HCT116 (cell line): ENCODE results near the gene MRPL16. TPM values are rescaled to one million over a fixed set of nuclear protein-coding genes. Genes with fewer than 3 reads are reported as not detected.

Source experiments
- ATAC-seq: fragments of 200-7000 bp; cut with Tn5 transposase; 2 replicates; pipeline ENCODE4 v1.9.1; 2020; ENCODE audit warnings: mild to moderate bottlenecking, moderate library complexity
- BruUV-seq: library from RNA; stranded (reverse); fragments of 400-500 nt; replicated peaks from 2 replicates; lab custom pipeline; 2021; lab: Mats Ljungman, UMichigan
- CTCF ChIA-PET: fragments of 300-600 bp; sonication (Branson Sonifier 250); formaldehyde crosslinking; loops from one replicate; lab custom pipeline; 2021; ENCODE audit warnings: antibody characterized with exemption; lab: Charles Lee
- POLR2A ChIA-PET: fragments of 300-600, 350-600 bp; sonication (Branson Sonifier 250); formaldehyde crosslinking; loops from one replicate; lab custom pipeline; 2021; ENCODE audit warnings: antibody characterized with exemption; lab: Charles Lee
- RAD21 ChIA-PET, 2 experiments: fragments of 300-600 bp; sonication (Branson Sonifier 250); formaldehyde crosslinking; loops; one replicate each; lab custom pipeline; 2023; ENCODE audit warnings: low total read pairs in 2 of 2; ENCODE audit not compliant: uncharacterized antibody in 2 of 2, unreplicated experiment in 2 of 2, low non-redundant PET in 1 of 2; lab: Charles Lee
- DNase-seq: peaks from one replicate; pipeline ENCODE4 v3.0.0-alpha.2; 2010; ENCODE audit warnings: low read depth, low spot score
- H2AFZ ChIP-seq: fragments of 200-600 bp; shearing (Covaris generic), sonication (generic); 2 replicates; pipeline ENCODE4 v1.6.1; 2017; ENCODE audit warnings: low read depth, mixed run types, mixed read lengths, antibody characterized with exemption, low read length; ENCODE audit not compliant: poor library complexity, severe bottlenecking
- H3K27ac ChIP-seq: 2 replicates; pipeline ENCODE4 v1.5.1; 2012; ENCODE audit warnings: low read depth, low read length
- H3K27me3 ChIP-seq: fragments of 200-600 bp; sonication (generic); 2 replicates; pipeline ENCODE4 v1.6.1; 2016; ENCODE audit warnings: mixed run types, low read length, mixed read lengths; ENCODE audit not compliant: insufficient read depth
- H3K36me3 ChIP-seq, 2 experiments: fragments of 200-500 bp in 1 of 2; fragments of 200-600 bp in 1 of 2; sonication (Bioruptor generic) in 1 of 2; sonication (generic) in 1 of 2; 2 replicates each; pipeline versions ENCODE4 v1.5.1 to v1.6.1; 2014 to 2016; ENCODE audit warnings: low read length in 2 of 2, inconsistent platforms in 1 of 2, mixed read lengths in 1 of 2, mixed run types in 1 of 2; ENCODE audit not compliant: insufficient read depth in 2 of 2, control insufficient read depth in 1 of 2
- H3K4me1 ChIP-seq, 2 experiments: fragments of 200-600 bp in 1 of 2; sonication (generic) in 1 of 2; 2 replicates each; pipeline versions ENCODE4 v1.5.1 to v1.6.1; 2012 to 2017; ENCODE audit warnings: low read length in 2 of 2, inconsistent platforms in 1 of 2, mild to moderate bottlenecking in 1 of 2, mixed read lengths in 1 of 2, mixed run types in 1 of 2, moderate library complexity in 1 of 2; ENCODE audit not compliant: insufficient read depth in 2 of 2, control insufficient read depth in 1 of 2
- H3K4me2 ChIP-seq: fragments of 200-600 bp; sonication (generic); 2 replicates; pipeline ENCODE4 v1.6.1; 2017; ENCODE audit warnings: mixed run types, low read length, mixed read lengths
- H3K4me3 ChIP-seq, 2 experiments: fragments of 200-600 bp in 1 of 2; sonication (generic) in 1 of 2; replicated peaks in 1 of 2; 2 replicates each; pipeline ENCODE4 v1.5.1; 2011 to 2016; ENCODE audit warnings: low read length in 2 of 2, control low read depth in 1 of 2, low read depth in 1 of 2, mild to moderate bottlenecking in 1 of 2, mixed read lengths in 1 of 2, mixed run types in 1 of 2
- H3K79me2 ChIP-seq: fragments of 200-600 bp; sonication (generic); 2 replicates; pipeline ENCODE4 v1.6.1; 2017; ENCODE audit warnings: mild to moderate bottlenecking, mixed run types, low read length, moderate library complexity, mixed read lengths; ENCODE audit not compliant: insufficient read depth
- H3K9ac ChIP-seq: fragments of 200-600 bp; sonication (generic); 2 replicates; pipeline ENCODE4 v1.6.1; 2016; ENCODE audit warnings: low read length, mixed read lengths
- H3K9me2 ChIP-seq: fragments of 200-600 bp; sonication (generic), shearing (Covaris generic); 2 replicates; pipeline ENCODE4 v1.6.1; 2017; ENCODE audit warnings: mixed run types, mild to moderate bottlenecking, moderate library complexity; ENCODE audit not compliant: insufficient read depth
- H3K9me3 ChIP-seq, 2 experiments: fragments of 200-500 bp in 1 of 2; fragments of 200-600 bp in 1 of 2; sonication (Bioruptor generic) in 1 of 2; sonication (generic) in 1 of 2; 2 replicates each; pipeline ENCODE4 v1.6.1; 2014 to 2017; ENCODE audit warnings: low read length in 2 of 2, mixed read lengths in 2 of 2, inconsistent platforms in 1 of 2, low read depth in 1 of 2, mild to moderate bottlenecking in 1 of 2, mixed run types in 1 of 2, moderate library complexity in 1 of 2; ENCODE audit not compliant: control insufficient read depth in 1 of 2, insufficient read depth in 1 of 2
- H4K20me1 ChIP-seq: fragments of 200-600 bp; sonication (generic), shearing (Covaris generic); 2 replicates; pipeline ENCODE4 v1.6.1; 2017; ENCODE audit warnings: mixed run types, mild to moderate bottlenecking, moderate library complexity; ENCODE audit not compliant: insufficient read depth
- CTCF ChIP-seq, 3 experiments: fragments of 200-600 bp in 1 of 3; sonication (generic) in 1 of 3; IDR thresholded peaks in 2 of 3; conservative IDR thresholded peaks in 1 of 3; 2 replicates each; pipeline ENCODE4 v1.5.1; 2012 to 2017; ENCODE audit warnings: low read depth in 2 of 3, low read length in 2 of 3, antibody characterized with exemption in 1 of 3, borderline replicate concordance in 1 of 3, control low read depth in 1 of 3, mild to moderate bottlenecking in 1 of 3, mixed read lengths in 1 of 3, mixed run types in 1 of 3, moderate library complexity in 1 of 3; ENCODE audit not compliant: insufficient read depth in 1 of 3
- EGR1 ChIP-seq: IDR thresholded peaks from 2 replicates; pipeline ENCODE4 v1.6.1; 2012; ENCODE audit warnings: low read depth
- ELF1 ChIP-seq: IDR thresholded peaks from 2 replicates; pipeline ENCODE4 v1.6.1; 2012; ENCODE audit warnings: low read depth, borderline replicate concordance
- EZH2 ChIP-seq: fragments of 200-600 bp; sonication (generic); IDR thresholded peaks from 2 replicates; pipeline ENCODE4 v1.6.1; 2017; ENCODE audit warnings: antibody characterized with exemption, mixed run types
- EZH2phosphoT487 ChIP-seq: fragments of 200-600 bp; IDR thresholded peaks from 2 replicates; pipeline ENCODE4 v1.6.1; 2018; ENCODE audit warnings: antibody characterized with exemption, borderline replicate concordance
- FOSL1 ChIP-seq: IDR thresholded peaks from 2 replicates; pipeline ENCODE4 v1.6.1; 2012; ENCODE audit warnings: low read depth
- POLR2AphosphoS5 ChIP-seq: IDR thresholded peaks from 2 replicates; pipeline ENCODE4 v1.6.1; 2011; ENCODE audit warnings: mild to moderate bottlenecking, low read depth, low read length, moderate library complexity
- SIN3A ChIP-seq: IDR thresholded peaks from 2 replicates; pipeline ENCODE4 v1.6.1; 2012; ENCODE audit warnings: low read depth
- intact Hi-C: fragments of 100-400 bp; cut with micrococcal nuclease; formaldehyde crosslinking; loops from 2 replicates; pipeline ENCODE4 v1.10.0; 2022
- total RNA-seq: library from RNA; stranded (reverse); gene quantifications from one replicate; pipeline ENCODE4 v1.2.1, GENCODE V29; 2021; ENCODE audit not compliant: unreplicated experiment
- TF ChIP-seq, protein P1 (sequence below): IDR thresholded peaks from 2 replicates; pipeline ENCODE4 v1.6.1; 2012

The MRPL16 gene
- total RNA-seq, 1 experiment from 2014 or later: 61.0 TPM

DNA sequence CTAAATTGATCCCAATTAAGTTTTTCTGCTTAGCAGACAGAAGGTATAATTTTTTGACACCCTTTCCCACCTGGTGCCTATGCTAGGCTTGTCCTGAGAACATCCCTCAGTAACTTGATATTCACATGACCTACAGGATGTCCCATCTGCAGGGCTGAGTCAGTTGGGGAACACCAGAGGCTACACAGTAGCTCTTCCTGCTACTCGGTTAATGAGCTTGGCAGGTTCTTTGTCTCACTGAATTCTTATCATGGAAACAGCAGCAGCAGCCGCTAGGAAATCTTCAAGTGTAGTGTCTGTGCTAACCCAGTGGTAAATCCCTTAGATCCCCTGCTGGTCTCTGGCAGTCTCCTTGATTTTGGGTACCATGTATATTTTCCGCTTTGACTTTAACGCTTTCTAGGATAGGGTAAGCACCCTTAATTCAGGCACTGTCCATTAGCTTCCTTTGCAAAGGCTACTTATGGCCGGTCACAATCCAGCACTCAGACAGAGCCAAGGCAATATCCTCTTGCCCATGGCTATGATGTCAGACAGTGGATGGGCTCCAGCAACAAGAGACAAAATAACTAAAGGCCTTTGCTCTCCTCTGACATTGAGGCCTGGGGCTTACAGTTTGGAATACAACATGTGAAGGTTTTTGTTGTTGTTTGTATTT is 8.5 kb downstream of the MRPL16 start:
- POLR2A ChIA-PET: interaction anchor here (2.3 kb wide), 1 partner anchor 47 kb away, joined by 15 read pairs; the partner anchor contains the start of gene STX3
- Histone ChIP-seq H3K9ac (no peak overlapping the region), H3K27me3 (no peaks in the 10 kb centered on the region), H3K79me2 (no peaks in the 10 kb centered on the region; the same call in 1 of the 2 replicates), H2AFZ (no peak overlapping the region), H3K4me2 (no peak overlapping the region), H3K4me1 (peaks cover 0 to 7% of the 10 kb centered on the region in 2 experiments; a peak in 1 of 4 replicates), H3K9me3 (no peaks in the 10 kb centered on the region), H3K27ac (no peak overlapping the region), H3K4me3 (no peak overlapping the region), H3K36me3 (peaks cover 14 to 22% of the 10 kb centered on the region in 2 experiments; a peak in 3 of 4 replicates), H4K20me1 (no peaks in the 10 kb centered on the region), H3K9me2 (no peaks in the 10 kb centered on the region)
- TF ChIP-seq CTCF (IDR thresholded peaks at IDR 0.05 in 2 of 3, conservative IDR thresholded peaks at IDR 0.05 in 1 of 3; ENCODE audit: borderline replicate concordance in 1 of 3, insufficient read depth in 1 of 3, low read depth in 2 of 3, low read length in 2 of 3) (no peak), ELF1 (no peak)
- ATAC-seq: peak; percentile 62
- RAD21 ChIA-PET: interaction anchor here (0.5 to 1.3 kb wide), 4 partner anchors 46 to 149 kb away, joined by 3 to 5 read pairs (median 4); partner anchors contain the start of gene STX3 (in 2 of the 2)
- intact Hi-C loops: loop anchor here (1.0 to 10.0 kb wide), 4 partner anchors 48 to 367 kb away; partner anchors contain the start of gene OR5A1
- no TSS peak for BruUV-seq
- CTCF ChIA-PET: interaction anchor here (0.9 to 3.3 kb wide), 4 partner anchors 47 to 122 kb away, joined by 3 to 40 read pairs (median 4); partner anchors contain the start of gene STX3
- no peak for DNase-seq

DNA sequence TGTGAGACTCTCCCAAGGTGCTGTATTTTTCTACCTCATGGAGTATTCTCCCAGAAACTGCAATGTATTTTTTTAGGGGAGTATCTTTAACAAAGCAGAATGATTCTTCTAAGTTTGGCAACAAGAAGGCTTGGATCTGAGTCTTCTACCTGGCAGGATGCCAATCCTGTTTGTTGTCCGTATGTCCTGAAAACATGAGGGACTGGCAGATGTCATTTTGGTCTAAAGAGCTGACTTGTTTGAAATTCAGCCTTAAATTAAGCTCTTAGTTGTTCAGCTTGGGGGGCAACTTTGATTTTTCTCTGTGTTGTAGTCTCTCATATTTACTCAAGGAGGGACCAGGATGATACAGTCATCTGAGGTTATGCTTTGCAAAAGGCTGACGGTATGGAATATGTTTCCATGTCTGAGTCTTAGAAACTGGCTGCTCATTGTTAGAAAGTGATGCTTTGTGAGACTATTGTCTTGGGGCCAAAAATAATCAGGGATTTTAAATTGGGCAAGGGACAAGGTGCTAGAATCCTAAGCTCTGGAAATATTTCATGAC is 9.3 kb downstream of the MRPL16 start:
- no peak overlapping the region for H2AFZ ChIP-seq
- no peak overlapping the region for H3K4me2 ChIP-seq
- no peak overlapping the region for H3K27ac ChIP-seq
- POLR2A ChIA-PET: interaction anchor here (2.3 kb wide), 1 partner anchor 46 kb away, joined by 15 read pairs; the partner anchor contains the start of gene STX3
- H3K9ac ChIP-seq: no peak overlapping the region
- no peaks in the 10 kb centered on the region for H3K27me3 ChIP-seq
- peaks cover 0 to 7% of the 10 kb centered on the region in 2 experiments; a peak in 1 of 4 replicates for H3K4me1 ChIP-seq
- RAD21 ChIA-PET: interaction anchor here (0.6 to 1.3 kb wide), 4 partner anchors 47 to 148 kb away, joined by 3 to 5 read pairs (median 4); partner anchors contain the start of gene STX3 (in 2 of the 2)
- H3K36me3 ChIP-seq: peaks cover 14 to 16% of the 10 kb centered on the region in 2 experiments; a peak in 3 of 4 replicates
- H3K79me2 ChIP-seq: no peaks in the 10 kb centered on the region
- no peaks in the 10 kb centered on the region for H3K9me3 ChIP-seq
- no peaks in the 10 kb centered on the region for H3K9me2 ChIP-seq
- no peak overlapping the region for H3K4me3 ChIP-seq
- TF ChIP-seq, protein P1, sequence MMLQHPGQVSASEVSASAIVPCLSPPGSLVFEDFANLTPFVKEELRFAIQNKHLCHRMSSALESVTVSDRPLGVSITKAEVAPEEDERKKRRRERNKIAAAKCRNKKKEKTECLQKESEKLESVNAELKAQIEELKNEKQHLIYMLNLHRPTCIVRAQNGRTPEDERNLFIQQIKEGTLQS: no peak
- no peak for TF ChIP-seq EZH2phosphoT487
- no peak for TF ChIP-seq EZH2
- TF ChIP-seq ELF1: no peak
- TF ChIP-seq SIN3A: no peak
- no peak for TF ChIP-seq POLR2AphosphoS5
- no peak for TF ChIP-seq FOSL1
- no peak for TF ChIP-seq EGR1
- no peak for DNase-seq
- intact Hi-C loops: loop anchor here (10.0 kb wide), 2 partner anchors 116 to 366 kb away; partner anchors contain the start of gene OR5A1
- no TSS peak for BruUV-seq
- no peaks in the 10 kb centered on the region for H4K20me1 ChIP-seq
- ATAC-seq: no peak
- CTCF ChIA-PET: interaction anchor here (1.0 to 3.3 kb wide), 3 partner anchors 46 to 118 kb away, joined by 3 to 40 read pairs (median 4); partner anchors contain the start of gene STX3
